Measurements from ENCODE around the gene KREMEN1. TPM values are rescaled to one million over a fixed set of nuclear protein-coding genes. Genes with fewer than 3 reads are reported as not detected.
A peak's percentile ranks its signal among the peaks of the same experiment; 100 is the strongest.

Gene KREMEN1
- total and polyA plus RNA-seq, 7 donors, result 7.7 to 68.2 (median 17.5) TPM

DNA sequence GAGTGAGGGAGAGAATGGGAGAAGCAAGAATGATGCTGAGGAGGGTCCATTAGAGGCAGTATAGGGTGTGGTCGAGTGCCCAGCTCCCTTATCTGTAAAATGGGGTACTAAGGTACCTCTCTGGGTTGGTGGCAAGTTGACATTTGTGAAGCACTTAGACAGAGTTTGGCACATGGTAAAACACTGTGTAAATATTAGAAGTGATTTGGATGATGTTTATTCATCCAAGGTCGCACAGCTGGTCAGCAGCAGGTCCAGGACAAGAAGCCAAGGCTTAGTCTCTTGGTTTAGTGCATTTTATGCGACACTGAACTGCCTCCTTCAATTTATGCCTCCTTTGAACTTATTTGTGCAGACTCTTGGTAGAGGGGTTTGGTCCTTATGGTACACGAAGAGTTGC is 19.4 kb downstream of the KREMEN1 start:
- Histone ChIP-seq H3K36me3 (ENCODE audit: insufficient read depth in 1 of 2, low read depth in 1 of 2) (no peaks in the 10 kb centered on the region), H3K4me1 (peaks cover 10% of the 10 kb centered on the region), H3K4me3 (no peak overlapping the region), H3K9me3 (no peaks in the 10 kb centered on the region), H3K27ac (no peak overlapping the region), H3K27me3 (ENCODE audit: insufficient read depth in 3 of 3, low read length in 2 of 3) (no peaks in the 10 kb centered on the region)
- no peak for ATAC-seq
- intact Hi-C loops (cut with DNase I), result loop anchor here in 1 of 2 donors (5.0 kb wide), 1 partner anchor 60 kb away; no protein-coding TSS in a partner anchor
- no peak for DNase-seq
- WGBS, 3 donors, result 43 to 61% (median 58%) methylated on average over 4 of the region's 4 CpGs
- TF ChIP-seq, protein P1, sequence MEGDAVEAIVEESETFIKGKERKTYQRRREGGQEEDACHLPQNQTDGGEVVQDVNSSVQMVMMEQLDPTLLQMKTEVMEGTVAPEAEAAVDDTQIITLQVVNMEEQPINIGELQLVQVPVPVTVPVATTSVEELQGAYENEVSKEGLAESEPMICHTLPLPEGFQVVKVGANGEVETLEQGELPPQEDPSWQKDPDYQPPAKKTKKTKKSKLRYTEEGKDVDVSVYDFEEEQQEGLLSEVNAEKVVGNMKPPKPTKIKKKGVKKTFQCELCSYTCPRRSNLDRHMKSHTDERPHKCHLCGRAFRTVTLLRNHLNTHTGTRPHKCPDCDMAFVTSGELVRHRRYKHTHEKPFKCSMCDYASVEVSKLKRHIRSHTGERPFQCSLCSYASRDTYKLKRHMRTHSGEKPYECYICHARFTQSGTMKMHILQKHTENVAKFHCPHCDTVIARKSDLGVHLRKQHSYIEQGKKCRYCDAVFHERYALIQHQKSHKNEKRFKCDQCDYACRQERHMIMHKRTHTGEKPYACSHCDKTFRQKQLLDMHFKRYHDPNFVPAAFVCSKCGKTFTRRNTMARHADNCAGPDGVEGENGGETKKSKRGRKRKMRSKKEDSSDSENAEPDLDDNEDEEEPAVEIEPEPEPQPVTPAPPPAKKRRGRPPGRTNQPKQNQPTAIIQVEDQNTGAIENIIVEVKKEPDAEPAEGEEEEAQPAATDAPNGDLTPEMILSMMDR (IDR thresholded peaks at IDR 0.05), result no peak

DNA sequence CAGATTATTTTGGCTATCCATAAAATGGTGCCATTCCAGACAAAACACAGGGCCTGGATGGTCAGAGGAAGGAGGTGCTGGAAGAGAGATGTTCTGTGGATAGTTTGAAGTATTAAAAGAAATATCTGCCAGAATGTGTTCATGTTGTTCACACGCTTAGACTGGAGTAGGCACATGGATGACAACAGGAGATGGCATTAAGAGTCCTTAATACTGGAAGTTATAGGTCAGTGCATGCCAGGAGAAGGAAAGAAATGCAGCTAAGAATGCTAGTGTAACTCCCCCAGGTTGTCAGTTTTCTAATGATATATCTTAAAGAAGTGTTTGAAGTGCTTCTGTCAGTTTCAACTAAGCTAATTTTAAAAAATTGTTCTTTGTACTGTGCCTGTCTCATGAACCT is 20.2 kb downstream of the KREMEN1 start:
- WGBS, 3 donors, result 53 to 78% (median 75%) methylated on average over 1 of the region's 1 CpG
- TF ChIP-seq, protein P1 (IDR thresholded peaks at IDR 0.05), result no peak
- no peaks in the 10 kb centered on the region for H3K9me3 ChIP-seq
- H3K4me3 ChIP-seq, result no peak overlapping the region
- intact Hi-C loops (cut with DNase I), result loop anchor here in 1 of 2 donors (5.0 kb wide), 1 partner anchor 59 kb away; no protein-coding TSS in a partner anchor
- no peak for ATAC-seq
- H3K36me3 ChIP-seq (ENCODE audit: insufficient read depth in 1 of 2, low read depth in 1 of 2), result no peaks in the 10 kb centered on the region
- peak overlapping the region; percentile 48 for H3K27ac ChIP-seq
- H3K27me3 ChIP-seq (ENCODE audit: insufficient read depth in 3 of 3, low read length in 2 of 3), result no peaks in the 10 kb centered on the region
- no peak for DNase-seq
- H3K4me1 ChIP-seq, result peaks cover 10% of the 10 kb centered on the region

DNA sequence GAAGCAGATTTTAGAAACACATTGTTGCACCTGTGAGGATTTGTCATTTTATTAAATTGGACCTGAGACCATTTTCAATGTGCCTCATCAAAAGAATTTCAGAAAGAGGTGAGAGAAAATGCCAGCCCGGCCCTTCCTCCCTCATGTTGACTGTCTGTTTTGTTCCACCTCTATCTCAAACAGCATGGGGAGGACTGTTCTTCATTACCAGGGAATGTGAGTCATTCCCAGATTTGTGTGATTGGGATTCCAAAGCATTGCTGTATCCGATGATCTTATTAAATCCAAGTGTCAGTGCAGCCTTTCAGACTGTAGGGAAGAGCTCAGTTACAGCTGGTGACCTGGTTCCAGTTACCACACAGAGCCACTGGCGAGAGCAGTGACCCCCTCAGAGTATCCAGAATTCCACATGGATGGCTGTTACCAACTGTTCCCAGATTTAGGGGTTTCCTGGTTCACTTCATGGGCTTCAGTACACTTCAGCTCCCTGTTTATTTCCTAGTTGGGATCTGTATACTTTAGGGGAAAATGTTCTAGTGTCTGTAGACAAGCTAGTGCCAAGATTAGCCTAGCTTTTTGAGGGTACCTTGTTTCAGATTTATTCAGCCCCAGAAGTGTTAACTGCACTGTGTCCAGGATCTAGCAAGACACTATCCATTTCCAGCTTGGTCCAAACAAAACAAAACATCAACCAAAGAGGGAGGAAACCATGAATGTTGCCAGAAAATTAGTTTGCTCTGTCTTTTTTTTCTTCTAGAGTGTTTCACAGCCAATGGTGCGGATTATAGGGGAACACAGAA is 20.9 kb downstream of the KREMEN1 start:
- Histone ChIP-seq H3K9me3 (no peaks in the 10 kb centered on the region), H3K27me3 (ENCODE audit: insufficient read depth in 3 of 3, low read length in 2 of 3) (no peaks in the 10 kb centered on the region), H3K4me1 (peaks cover 10% of the 10 kb centered on the region), H3K27ac (peak overlapping the region; percentile 48), H3K36me3 (ENCODE audit: insufficient read depth in 1 of 2, low read depth in 1 of 2) (peaks cover 0 to 1% of the 10 kb centered on the region in 2 donors), H3K4me3 (no peak overlapping the region)
- peak; percentile 47 to 87 (median 78) for ATAC-seq
- TF ChIP-seq, protein P1 (IDR thresholded peaks at IDR 0.05), result no peak
- DNase-seq, result peak in 1 of 2 donors; percentile 63
- WGBS, 3 donors, result 33 to 52% (median 37%) methylated on average over 4 of the region's 4 CpGs
- intact Hi-C loops (cut with DNase I), result loop anchor here in 1 of 2 donors (5.0 kb wide), 1 partner anchor 59 kb away; no protein-coding TSS in a partner anchor

DNA sequence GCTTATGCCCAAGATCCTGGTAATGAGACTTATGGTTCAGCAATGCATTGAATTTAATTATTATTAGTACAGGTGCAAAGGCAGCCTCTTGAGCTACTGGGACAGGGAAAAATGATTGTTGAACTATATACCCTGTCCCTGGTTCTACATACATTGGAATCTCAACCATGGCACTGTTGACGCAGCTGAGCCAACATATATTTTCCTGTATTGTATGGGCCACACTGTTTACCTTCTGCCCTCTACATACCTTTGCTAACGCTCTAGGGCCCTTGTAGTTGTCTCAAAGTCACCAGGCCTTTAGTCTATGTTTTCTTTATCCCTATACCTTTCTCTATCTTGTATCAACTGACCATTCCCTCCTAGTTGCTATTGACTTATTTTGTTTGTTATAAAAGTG is 22.6 kb downstream of the KREMEN1 start:
- H3K9me3 ChIP-seq, result no peaks in the 10 kb centered on the region
- H3K27ac ChIP-seq, result no peak overlapping the region
- peaks cover 10% of the 10 kb centered on the region for H3K4me1 ChIP-seq
- intact Hi-C loops (cut with DNase I), result no loop called here
- H3K4me3 ChIP-seq, result no peak overlapping the region
- 74 to 100% (median 98%) methylated on average over 2 of the region's 2 CpGs for WGBS, 3 donors
- H3K36me3 ChIP-seq (ENCODE audit: insufficient read depth in 1 of 2, low read depth in 1 of 2), result peaks cover 0 to 14% of the 10 kb centered on the region in 2 donors
- DNase-seq (no peak), ATAC-seq (no peak)
- TF ChIP-seq, protein P1 (IDR thresholded peaks at IDR 0.05), result no peak
- H3K27me3 ChIP-seq (ENCODE audit: insufficient read depth in 3 of 3, low read length in 2 of 3), result no peaks in the 10 kb centered on the region
